ENCODE results near the gene C2CD3.

C2CD3 gene

DNA sequence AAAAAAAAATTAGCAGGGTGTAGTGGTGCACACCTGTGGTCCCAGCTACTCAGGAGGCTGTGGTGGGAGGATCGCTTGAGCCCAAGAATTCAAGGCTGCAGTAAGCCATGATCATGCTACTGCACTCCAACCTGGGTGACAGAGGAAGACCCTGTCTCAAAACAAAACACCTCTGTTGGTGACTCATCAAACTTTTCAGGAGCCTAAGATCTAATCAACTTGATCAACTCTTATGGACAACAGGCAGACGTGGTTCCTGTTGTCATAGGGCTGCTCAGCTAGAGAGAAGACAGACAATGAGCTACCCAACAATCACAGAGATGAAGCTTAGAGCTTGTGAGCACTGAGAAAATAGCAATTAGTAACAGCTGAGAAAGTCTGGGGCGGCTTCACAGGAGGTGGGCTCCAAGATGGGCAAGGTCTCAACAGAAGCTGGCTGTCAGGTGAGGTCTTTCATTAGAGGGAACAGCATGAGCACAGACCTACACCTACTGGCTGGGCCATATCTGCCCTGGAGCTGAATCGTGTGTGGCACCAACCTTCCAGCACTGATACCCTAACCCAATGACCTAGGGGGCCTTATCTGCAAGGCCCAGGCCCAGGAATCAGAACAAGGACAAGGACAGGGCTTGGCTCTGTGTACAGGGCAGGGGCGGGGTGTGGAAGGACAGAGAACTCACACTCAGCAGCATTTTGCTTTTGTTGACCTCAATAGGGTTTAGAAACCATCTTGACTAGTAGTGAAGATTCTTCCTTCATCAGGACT lies 154.7 kb downstream of the C2CD3 start:
- TF ChIP-seq, protein P1, sequence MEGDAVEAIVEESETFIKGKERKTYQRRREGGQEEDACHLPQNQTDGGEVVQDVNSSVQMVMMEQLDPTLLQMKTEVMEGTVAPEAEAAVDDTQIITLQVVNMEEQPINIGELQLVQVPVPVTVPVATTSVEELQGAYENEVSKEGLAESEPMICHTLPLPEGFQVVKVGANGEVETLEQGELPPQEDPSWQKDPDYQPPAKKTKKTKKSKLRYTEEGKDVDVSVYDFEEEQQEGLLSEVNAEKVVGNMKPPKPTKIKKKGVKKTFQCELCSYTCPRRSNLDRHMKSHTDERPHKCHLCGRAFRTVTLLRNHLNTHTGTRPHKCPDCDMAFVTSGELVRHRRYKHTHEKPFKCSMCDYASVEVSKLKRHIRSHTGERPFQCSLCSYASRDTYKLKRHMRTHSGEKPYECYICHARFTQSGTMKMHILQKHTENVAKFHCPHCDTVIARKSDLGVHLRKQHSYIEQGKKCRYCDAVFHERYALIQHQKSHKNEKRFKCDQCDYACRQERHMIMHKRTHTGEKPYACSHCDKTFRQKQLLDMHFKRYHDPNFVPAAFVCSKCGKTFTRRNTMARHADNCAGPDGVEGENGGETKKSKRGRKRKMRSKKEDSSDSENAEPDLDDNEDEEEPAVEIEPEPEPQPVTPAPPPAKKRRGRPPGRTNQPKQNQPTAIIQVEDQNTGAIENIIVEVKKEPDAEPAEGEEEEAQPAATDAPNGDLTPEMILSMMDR (conservative IDR thresholded peaks at IDR 0.05; ENCODE audit: low read depth, low read length): no peak
- H3K4me3 ChIP-seq (ENCODE audit: low read depth, low read length): no peak overlapping the region
- DNase-seq (ENCODE audit: low read depth): no peak

DNA sequence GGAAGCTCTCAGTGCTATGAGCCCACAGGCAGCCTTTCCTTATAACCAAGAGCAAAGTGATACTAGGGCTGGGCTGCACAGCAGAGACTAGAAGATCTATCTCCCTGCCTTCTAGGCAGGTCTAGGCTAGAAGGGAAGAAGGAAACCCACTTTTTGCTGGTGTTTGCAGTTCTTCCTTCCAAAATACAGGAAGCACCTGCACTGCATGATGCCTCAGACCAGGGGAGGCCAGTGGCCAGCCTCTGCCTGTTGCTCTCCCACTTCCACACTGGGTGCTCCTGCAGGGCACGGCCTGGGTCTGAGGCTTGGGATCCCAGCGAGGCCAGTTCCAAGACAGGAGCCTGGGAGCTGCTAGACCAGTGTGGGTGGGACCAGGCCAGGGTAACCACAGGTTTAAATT lies 155.9 kb downstream of the C2CD3 start:
- DNase-seq (ENCODE audit: low read depth): no peak
- TF ChIP-seq, protein P1 (conservative IDR thresholded peaks at IDR 0.05; ENCODE audit: low read depth, low read length): no peak
- no peak overlapping the region for H3K4me3 ChIP-seq (ENCODE audit: low read depth, low read length)

DNA sequence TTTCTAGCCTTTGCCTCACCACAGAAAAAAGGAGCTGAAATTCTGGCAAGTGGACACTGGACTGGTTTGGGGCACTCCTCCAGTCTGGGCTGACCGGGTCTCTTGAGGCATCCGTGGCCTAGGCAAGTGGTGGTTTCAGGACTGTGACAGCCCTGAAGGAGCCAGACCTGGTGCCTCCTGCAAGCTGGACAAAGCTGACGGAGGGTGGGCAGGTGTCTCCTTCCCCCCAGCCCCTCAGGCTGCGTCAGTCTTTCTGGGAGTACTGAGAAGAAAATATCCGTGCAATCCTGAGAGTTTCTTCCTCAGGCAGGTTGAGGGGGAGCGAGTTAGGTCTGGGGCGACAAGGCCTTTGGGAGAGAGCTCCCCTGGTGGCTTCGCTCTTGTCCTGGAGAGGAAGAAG lies 157.7 kb downstream of the C2CD3 start:
- TF ChIP-seq, protein P1 (conservative IDR thresholded peaks at IDR 0.05; ENCODE audit: low read depth, low read length): no peak
- H3K4me3 ChIP-seq (ENCODE audit: low read depth, low read length): no peak overlapping the region
- no peak for DNase-seq (ENCODE audit: low read depth)

DNA sequence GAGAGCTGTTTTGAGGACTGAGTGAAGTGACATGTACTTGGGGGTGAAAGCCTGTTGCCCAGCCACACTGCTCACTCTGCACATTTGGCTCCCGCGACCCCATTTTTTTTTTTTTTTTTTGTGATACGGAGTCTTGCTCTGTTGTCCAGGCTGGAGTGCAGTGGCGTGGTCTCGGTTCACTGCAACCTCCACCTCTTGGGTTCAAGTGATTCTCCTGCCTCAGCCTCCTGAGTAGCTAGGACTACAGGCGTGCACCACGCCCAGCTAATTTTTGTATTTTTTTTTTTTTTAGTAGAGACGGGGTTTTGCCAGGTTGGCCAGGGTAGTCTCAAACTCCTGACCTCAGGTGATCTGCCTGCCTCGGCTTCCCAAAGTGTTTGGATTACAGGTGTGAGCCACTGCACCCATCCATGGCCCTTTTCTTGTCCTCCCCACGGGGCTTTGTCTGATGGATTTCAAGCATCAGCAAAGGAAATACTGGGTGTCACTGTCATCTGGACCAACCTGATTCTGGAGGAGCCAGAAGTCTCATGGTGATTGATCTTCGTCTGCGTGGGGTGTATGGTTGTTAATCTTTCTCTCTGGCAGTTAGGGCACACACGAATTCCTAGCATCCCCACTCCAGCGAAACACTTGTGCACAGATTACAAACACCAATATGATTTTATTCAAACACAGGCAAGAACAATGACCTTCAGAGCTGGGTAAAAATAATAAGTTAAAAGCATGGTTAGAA lies 158.6 kb downstream of the C2CD3 start:
- no peak for DNase-seq (ENCODE audit: low read depth)
- TF ChIP-seq, protein P1 (conservative IDR thresholded peaks at IDR 0.05; ENCODE audit: low read depth, low read length): no peak
- no peak overlapping the region for H3K4me3 ChIP-seq (ENCODE audit: low read depth, low read length)

DNA sequence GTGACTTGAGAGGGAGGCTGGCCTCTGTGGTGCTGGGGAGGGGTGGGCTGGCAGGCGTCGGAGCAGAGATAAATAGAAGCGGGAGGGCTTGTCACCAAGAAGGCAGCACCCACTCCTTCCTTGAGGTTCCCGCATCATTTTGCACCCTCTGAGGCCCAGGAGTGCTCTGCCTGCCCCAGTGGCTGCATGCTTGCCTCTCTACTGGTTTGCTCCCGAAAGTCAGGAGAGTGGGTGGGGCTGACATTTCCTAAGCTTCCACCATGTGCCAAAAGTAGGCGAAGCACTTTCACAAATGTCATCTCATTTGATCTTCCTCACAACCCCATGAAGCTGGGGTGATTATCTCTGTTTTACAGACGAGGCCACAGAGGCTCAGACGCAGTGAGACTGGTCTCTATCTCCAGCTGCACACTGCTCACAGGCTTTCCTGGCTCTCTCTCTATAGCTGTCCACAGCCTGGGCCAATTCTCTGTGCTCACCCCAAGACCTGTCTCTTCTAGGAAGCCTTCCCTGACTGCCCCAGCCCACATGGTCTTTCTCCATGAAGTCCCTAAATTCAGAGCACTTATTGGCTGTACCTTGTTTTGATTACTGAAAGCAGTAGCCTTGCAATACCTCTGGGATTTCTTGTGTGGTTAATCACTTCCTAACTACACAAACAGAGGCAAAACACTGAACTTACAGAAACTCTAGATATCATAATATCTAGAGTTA lies 159.3 kb downstream of the C2CD3 start:
- TF ChIP-seq, protein P1 (conservative IDR thresholded peaks at IDR 0.05; ENCODE audit: low read depth, low read length): no peak
- no peak overlapping the region for H3K4me3 ChIP-seq (ENCODE audit: low read depth, low read length)
- peak; percentile 78 for DNase-seq (ENCODE audit: low read depth)

DNA sequence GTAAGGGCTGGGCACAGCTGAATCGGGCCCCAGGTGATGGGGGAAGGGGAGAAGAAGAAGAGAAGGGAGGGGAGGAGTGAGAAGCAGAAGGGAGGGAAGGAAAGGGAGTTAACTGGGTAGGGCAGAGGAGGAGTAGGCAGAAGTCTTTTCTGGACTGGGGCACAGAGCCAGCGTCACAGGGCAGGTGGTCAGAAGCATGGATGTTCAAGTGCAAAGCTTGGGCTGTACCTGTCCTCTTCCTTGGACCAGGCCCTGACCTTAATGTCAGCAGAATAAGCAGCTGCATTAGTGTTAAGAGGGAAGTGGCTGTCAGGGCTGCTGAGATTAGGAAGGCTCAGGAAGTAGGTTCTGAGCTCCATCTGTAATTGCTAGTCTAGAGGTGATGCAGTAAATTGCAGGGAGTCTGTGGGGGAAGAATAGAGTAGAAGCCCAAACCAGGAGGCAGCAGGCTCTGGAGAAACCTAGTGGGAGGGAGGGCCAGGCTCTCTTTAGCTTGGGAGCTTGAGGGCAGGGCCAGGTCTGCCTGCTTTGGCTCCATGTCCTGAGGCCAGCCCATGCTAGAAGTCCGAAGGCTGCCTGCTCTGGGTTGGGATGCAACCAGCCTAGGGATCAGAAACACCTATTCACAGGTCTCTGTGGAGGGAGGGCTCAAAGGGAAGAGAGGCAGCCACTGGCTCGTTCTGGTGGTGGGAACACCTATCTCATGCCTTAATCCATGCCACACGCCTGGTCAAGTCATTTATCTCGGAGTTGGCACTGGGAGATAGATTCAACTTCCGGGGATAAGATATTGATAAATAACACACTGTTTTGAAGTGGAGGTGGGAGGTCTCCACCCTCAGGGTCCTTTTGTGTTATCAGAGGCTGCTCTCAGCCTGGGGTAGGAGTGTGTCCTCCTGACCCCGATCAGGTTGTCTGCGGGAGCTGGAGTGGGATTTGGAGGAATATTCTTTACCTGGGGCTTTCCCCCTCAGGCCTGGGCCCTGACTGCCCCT lies 160.2 kb downstream of the C2CD3 start:
- TF ChIP-seq, protein P1 (conservative IDR thresholded peaks at IDR 0.05; ENCODE audit: low read depth, low read length): no peak
- no peak for DNase-seq (ENCODE audit: low read depth)
- H3K4me3 ChIP-seq (ENCODE audit: low read depth, low read length): no peak overlapping the region

Data from choroid plexus epithelial cell (primary cell).